SJSA1 (cell line): ENCODE data around the gene DESI2. TPM values are rescaled to one million over a fixed set of nuclear protein-coding genes. Genes with fewer than 3 reads are reported as not detected.
A peak's percentile ranks its signal among the peaks of the same experiment; 100 is the strongest.

Experiments
- DNase-seq, 2 experiments: peaks; one replicate each; pipeline ENCODE4 v3.0.0-alpha.2; 2015 to 2020; ENCODE audit warnings: low spot score in 2 of 2, low read depth in 1 of 2
- H3K27ac ChIP-seq: fragments of 250-450 bp; sonication (Bioruptor Pico); 2 replicates; pipeline ENCODE4 v1.5.1; 2020; ENCODE audit warnings: mild to moderate bottlenecking, moderate library complexity
- H3K27me3 ChIP-seq: fragments of 250-450 bp; sonication (Bioruptor Pico); replicated peaks from 2 replicates; pipeline ENCODE4 v1.5.1; 2020; ENCODE audit warnings: mild to moderate bottlenecking, moderate library complexity
- H3K36me3 ChIP-seq: fragments of 250-450 bp; sonication (Bioruptor Pico); 2 replicates; pipeline ENCODE4 v1.5.1; 2020; ENCODE audit warnings: mild to moderate bottlenecking
- H3K4me1 ChIP-seq: fragments of 250-450 bp; sonication (Bioruptor Pico); replicated peaks from 2 replicates; pipeline ENCODE4 v1.6.1; 2021; ENCODE audit warnings: mild to moderate bottlenecking
- H3K4me3 ChIP-seq: fragments of 250-450 bp; sonication (Bioruptor Pico); 2 replicates; pipeline ENCODE4 v1.5.1; 2020; ENCODE audit warnings: mild to moderate bottlenecking
- H3K9me3 ChIP-seq: fragments of 250-450 bp; sonication (Bioruptor Pico); replicated peaks from 2 replicates; pipeline ENCODE4 v1.5.1; 2020; ENCODE audit warnings: mild to moderate bottlenecking
- total RNA-seq: library from RNA; depleted of rRNA; stranded (reverse); fragments of >200 nt; shearing (Covaris generic); gene quantifications from 2 replicates; pipeline ENCODE4 v1.2.3, GENCODE V29; 2014

DESI2 gene
- total RNA-seq, 1 experiment from 2014 or later = 85.8 TPM

DNA sequence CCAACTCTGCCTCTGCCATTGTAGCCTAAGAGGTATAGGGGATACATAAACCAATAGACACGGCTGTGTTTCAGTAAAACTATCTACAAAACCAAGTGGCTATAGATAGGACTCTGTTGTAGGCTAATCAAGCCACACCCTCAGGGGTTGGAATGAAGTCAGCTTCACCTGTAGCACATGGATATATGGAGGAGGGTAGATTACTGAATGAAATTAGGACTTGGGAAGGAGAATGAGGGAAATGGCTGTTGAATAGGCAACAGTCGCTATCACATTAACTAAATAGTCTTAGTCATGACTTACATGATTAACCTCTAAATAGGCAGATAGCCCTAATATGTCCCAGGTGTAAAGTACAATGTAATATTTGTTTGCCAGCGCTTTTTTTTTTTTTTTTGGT is 49.7 kb downstream of the DESI2 start:
- H3K36me3 ChIP-seq = peaks cover 24% of the 10 kb centered on the region

DNA sequence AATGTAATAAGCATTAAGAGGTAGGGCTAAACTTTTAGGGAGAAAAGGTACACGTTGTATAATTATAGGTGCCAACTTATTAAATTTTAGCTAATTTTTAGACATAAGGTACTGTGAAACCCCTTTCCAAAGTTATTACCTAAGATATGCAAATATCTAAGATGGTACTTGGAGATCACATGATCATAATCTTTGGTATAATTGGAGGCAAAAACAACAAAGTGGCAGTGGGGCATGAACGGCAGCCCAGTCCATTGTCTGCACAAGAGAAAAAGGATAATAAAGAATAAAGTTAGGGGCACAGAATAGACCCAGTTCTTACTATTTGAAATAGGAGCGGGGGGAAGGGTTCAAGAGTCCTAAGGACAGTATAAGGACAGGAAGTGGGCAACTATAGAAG is 51.2 kb downstream of the DESI2 start:
- Histone ChIP-seq H3K9me3 (no peaks in the 10 kb centered on the region), H3K4me1 (no peaks in the 10 kb centered on the region), H3K27ac (no peak overlapping the region), H3K36me3 (peaks cover 21% of the 10 kb centered on the region), H3K27me3 (no peaks in the 10 kb centered on the region), H3K4me3 (no peak overlapping the region)
- DNase-seq = no peak

More for the DNA sequence above, 49.7 kb downstream of the DESI2 start:
- no peaks in the 10 kb centered on the region for H3K4me1 ChIP-seq
- H3K4me3 ChIP-seq = no peak overlapping the region
- no peak overlapping the region for H3K27ac ChIP-seq
- DNase-seq = no peak
- H3K9me3 ChIP-seq = no peaks in the 10 kb centered on the region
- H3K27me3 ChIP-seq = no peaks in the 10 kb centered on the region

GRCh38 chr1:244705261-244706234 is 52.6 kb downstream of the DESI2 start:
- no peak for DNase-seq
- H3K4me1 ChIP-seq = no peaks in the 10 kb centered on the region
- H3K9me3 ChIP-seq = no peaks in the 10 kb centered on the region
- no peak overlapping the region for H3K4me3 ChIP-seq
- H3K36me3 ChIP-seq = peaks cover 11% of the 10 kb centered on the region
- no peaks in the 10 kb centered on the region for H3K27me3 ChIP-seq
- no peak overlapping the region for H3K27ac ChIP-seq

DNA sequence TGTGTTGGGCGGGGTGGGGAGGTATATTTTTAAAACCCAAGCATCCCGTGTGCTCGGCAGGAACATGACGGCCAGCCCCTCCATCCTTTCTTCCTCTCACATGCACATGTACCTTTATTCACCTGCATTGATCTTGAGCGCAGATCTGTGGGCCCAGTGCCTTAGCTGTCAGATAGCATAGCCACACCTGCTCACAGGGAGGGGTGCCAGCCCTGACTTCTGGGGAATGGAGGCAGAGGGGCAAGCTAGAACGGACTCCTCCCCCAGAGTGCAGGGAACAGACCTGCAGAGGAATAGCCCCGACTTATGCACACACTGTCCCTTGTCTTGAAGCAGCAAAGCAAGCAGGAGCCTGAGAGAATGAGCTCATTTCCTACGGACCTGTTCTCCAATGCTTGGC is 56.1 kb downstream of the DESI2 start:
- Histone ChIP-seq H3K9me3 (no peaks in the 10 kb centered on the region), H3K27me3 (no peaks in the 10 kb centered on the region), H3K36me3 (0 out of 2 replicates have a peak, but pooled peaks cover 6% of the 10 kb centered on the region), H3K4me1 (no peaks in the 10 kb centered on the region), H3K27ac (no peak overlapping the region), H3K4me3 (no peak overlapping the region)
- DNase-seq = no peak

DNA sequence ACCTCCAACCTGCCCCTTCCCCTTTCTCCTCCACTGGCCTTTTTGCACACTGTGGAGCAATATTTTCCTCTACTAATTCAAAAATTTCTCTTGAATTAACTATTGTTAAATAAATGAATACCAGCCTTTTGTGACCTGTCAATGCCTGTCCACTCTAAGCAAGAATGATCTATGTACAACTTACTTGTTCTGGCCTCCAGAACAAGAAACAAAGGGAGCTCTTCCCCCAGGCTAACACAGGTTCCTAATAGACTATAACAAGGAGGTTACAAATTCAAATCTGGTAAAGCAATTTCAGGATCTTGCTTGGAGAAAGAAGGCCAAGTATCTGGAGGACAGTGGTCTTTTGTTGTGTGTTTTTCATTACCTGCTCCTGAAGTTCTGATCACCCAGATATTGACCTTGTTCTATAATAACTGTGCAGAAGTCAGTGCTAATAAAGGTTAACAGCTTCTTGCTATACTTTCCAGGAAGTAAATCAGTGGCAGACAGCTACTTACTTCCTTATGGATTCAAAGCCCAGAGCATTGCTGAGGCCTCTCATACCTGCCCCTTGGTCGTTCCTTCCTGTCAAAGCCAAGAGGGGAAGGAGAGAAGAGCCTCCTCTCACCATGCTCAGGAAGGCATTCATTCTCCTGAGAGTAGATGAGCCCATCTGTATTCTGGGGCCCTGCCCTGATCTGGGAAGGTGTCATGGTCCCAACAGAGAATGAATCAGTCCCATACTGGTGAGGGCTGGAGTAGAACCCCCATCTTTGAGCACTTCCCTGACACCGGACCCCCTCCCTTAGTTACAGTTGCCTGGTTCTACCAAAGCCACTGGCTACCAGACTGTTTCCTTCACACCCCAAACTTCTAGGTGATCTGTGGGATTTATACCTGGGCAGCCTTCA is 56.8 kb downstream of the DESI2 start:
- Histone ChIP-seq H3K4me1 (no peaks in the 10 kb centered on the region), H3K27ac (no peak overlapping the region), H3K27me3 (no peaks in the 10 kb centered on the region), H3K36me3 (0 out of 2 replicates have a peak, but pooled peaks cover 4% of the 10 kb centered on the region), H3K9me3 (no peaks in the 10 kb centered on the region), H3K4me3 (no peak overlapping the region)
- DNase-seq = no peak

GRCh38 chr1:244710474-244711062 is 57.6 kb downstream of the DESI2 start:
- Histone ChIP-seq H3K27me3 (no peaks in the 10 kb centered on the region), H3K36me3 (0 out of 2 replicates have a peak, but pooled peaks cover 1% of the 10 kb centered on the region), H3K27ac (no peak overlapping the region), H3K4me3 (no peak overlapping the region), H3K9me3 (no peaks in the 10 kb centered on the region), H3K4me1 (no peaks in the 10 kb centered on the region)
- DNase-seq = no peak

DNA sequence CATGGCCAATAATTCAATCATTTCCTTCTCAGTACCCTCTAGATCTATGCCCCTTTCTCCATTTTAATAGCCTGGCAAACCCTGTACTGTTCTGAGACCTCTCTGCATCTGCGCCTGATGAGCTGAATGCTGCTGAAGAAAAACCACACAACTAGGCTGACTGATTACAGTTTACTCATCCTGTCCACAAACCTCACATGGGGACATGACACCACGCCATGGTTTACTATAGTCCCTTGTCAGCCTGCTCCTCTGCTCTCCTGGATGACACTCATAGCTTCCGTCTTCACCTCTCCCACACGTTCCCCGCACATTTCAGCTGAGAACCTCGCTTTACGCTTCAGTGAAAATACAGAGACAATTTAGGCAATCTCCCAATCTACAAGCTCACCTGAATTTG is 59.7 kb downstream of the DESI2 start:
- H3K4me1 ChIP-seq = no peaks in the 10 kb centered on the region
- H3K27me3 ChIP-seq = peaks cover 3% of the 10 kb centered on the region; the same call in 1 of the 2 replicates
- no peaks in the 10 kb centered on the region for H3K36me3 ChIP-seq
- no peaks in the 10 kb centered on the region for H3K9me3 ChIP-seq
- H3K27ac ChIP-seq = no peak overlapping the region
- H3K4me3 ChIP-seq = no peak overlapping the region
- no peak for DNase-seq

- H3K27ac ChIP-seq = no peak overlapping the region
- H3K4me1 ChIP-seq = no peaks in the 10 kb centered on the region
- peaks cover 3% of the 10 kb centered on the region; the same call in 1 of the 2 replicates for H3K27me3 ChIP-seq
- no peak overlapping the region for H3K4me3 ChIP-seq
- no peaks in the 10 kb centered on the region for H3K36me3 ChIP-seq
- DNase-seq = no peak
- no peaks in the 10 kb centered on the region for H3K9me3 ChIP-seq
Measured at GRCh38 chr1:244713332-244713731, 60.4 kb downstream of the DESI2 start.

GRCh38 chr1:244727871-244728474 is 75.0 kb downstream of the DESI2 start:
- no peak for DNase-seq
- H3K36me3 ChIP-seq = no peaks in the 10 kb centered on the region
- no peaks in the 10 kb centered on the region for H3K9me3 ChIP-seq

GRCh38 chr1:244730153-244730933 is 77.4 kb downstream of the DESI2 start:
- DNase-seq = peak; percentile 49 to 51

More at GRCh38 chr1:244727871-244728474, 75.0 kb downstream of the DESI2 start:
- Histone ChIP-seq H3K4me3 (no peak overlapping the region), H3K27me3 (no peaks in the 10 kb centered on the region), H3K4me1 (peaks cover 8% of the 10 kb centered on the region), H3K27ac (no peak overlapping the region)

DNA sequence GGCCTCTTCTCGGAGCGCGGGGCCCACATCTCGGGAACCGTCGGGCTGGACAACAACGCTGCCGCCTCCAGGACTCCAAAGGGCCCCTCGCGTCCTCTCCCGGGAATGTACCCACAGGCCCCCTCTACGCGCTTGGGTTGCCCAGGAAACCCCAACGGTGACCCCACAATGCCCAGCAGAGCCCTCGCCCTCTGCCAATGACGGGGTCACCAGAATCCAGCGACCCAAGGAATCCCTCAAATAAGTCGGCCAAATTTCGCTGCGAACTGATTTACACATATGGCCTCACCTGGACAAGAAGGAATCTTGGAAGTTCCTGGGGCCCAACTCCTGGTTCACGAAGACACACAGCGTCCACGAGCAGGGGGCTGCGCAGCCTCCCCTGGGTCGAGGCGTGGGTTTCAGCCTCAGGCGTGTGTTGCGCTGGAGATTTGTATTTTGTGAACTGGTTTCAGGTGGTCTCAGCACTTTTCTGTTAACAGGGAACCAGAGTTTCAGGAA is 78.1 kb downstream of the DESI2 start:
- H3K4me3 ChIP-seq = peak overlapping the region; percentile 56
- H3K27me3 ChIP-seq = no peaks in the 10 kb centered on the region
- H3K4me1 ChIP-seq = peaks cover 11% of the 10 kb centered on the region
- H3K27ac ChIP-seq = no peak overlapping the region
- no peaks in the 10 kb centered on the region for H3K36me3 ChIP-seq
- peaks cover 7% of the 10 kb centered on the region; the same call in 1 of the 2 replicates for H3K9me3 ChIP-seq
- no peak for DNase-seq

More at GRCh38 chr1:244730153-244730933, 77.4 kb downstream of the DESI2 start:
- Histone ChIP-seq H3K27me3 (no peaks in the 10 kb centered on the region), H3K27ac (no peak overlapping the region), H3K36me3 (no peaks in the 10 kb centered on the region), H3K4me1 (peaks cover 8% of the 10 kb centered on the region), H3K4me3 (peak overlapping the region; percentile 56), H3K9me3 (peaks cover 2% of the 10 kb centered on the region; the same call in 1 of the 2 replicates)

DNA sequence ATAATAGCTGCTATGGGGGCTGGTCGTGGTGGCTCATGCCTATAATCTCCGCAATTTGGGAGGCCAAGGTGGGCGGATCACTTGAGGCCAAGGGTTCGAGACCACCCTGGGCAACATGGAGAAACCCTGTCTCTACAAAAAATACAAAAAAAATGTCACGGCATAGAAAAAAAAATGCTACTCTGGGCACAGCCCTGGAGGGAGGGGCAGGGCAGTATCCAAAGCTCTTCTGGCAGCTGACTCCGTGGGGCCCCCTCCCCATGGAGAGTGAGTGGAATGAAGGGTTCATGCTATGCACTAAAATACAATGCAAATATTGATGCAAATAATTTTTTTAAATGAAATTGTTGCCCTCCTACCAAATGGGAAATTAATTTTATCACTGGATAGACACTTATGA is 78.7 kb downstream of the DESI2 start:
- no peaks in the 10 kb centered on the region for H3K27me3 ChIP-seq
- no peak overlapping the region for H3K4me3 ChIP-seq
- H3K9me3 ChIP-seq = peaks cover 7% of the 10 kb centered on the region; the same call in 1 of the 2 replicates
- no peak for DNase-seq
- no peaks in the 10 kb centered on the region for H3K36me3 ChIP-seq
- H3K27ac ChIP-seq = no peak overlapping the region
- H3K4me1 ChIP-seq = peaks cover 17% of the 10 kb centered on the region
